LHCN-M2 (cell line): ENCODE measurements around the gene DRGX. TPM values are rescaled to one million over a fixed set of nuclear protein-coding genes. Genes with fewer than 3 reads are reported as not detected.

ENCODE experiments used
- DNase-seq: peaks from one replicate; pipeline ENCODE4 v3.0.0-alpha.2; 2012; ENCODE audit warnings: low read depth
- total RNA-seq: library from RNA; depleted of rRNA; stranded (reverse); fragments of >200 nt; gene quantifications from 2 replicates; pipeline ENCODE4 v1.2.3, GENCODE V29; 2014

Gene DRGX
- total RNA-seq, 1 experiment from 2014 or later: not detected

DNA sequence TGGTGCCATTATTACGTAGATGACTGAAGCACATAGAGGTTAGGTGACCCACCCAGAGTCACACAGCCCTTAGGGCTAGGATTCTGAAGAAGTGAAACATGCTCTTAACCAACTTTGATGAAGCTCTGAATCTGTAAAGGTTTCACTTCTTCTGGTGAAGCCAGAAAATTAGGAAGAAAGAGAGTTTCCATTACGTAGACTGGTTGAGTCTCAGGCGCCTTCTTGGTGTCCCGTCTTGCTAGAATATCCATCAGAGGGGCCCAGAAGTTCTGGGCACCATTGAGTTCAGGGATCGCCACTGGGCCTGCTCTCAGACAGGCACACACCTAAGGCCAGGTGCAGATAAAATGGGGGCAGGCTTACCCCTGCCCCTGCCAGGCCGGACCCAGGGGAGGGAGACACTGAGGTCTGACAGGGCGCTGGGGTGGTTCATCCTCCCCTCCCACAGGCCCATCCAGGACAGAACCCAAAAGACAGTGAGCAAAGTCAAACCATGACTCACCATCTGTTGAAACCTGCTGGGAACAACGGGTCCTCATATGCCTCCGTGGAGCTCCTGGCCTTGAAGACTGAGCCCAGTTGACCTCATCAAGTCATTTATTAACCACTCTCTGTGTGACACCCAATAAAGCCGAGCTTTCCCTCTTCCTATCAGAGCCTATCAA, 33.2 kb downstream of the DRGX start:
- no peak for DNase-seq

GRCh38 chr10:49361735-49362568, 33.9 kb downstream of the DRGX start:
- no peak for DNase-seq

DNA sequence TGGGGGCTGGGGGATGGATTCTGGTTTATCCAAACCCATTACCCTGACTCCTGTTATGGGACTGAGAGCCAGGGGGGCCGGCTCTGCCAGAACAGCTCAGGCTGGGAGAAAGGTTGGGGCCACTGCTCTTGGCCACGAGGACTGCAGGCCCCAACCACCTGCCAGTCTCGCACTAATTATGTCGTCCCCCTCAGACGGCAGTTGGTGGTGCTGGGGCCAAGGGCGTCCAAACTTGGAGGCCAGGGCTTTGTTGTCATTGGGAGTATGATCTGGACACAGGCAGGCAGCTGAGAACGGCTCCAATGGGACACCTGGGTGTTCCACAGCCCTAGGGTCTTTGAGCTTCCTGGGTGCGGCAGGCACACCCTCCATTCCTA, 34.7 kb downstream of the DRGX start:
- no peak for DNase-seq

DNA sequence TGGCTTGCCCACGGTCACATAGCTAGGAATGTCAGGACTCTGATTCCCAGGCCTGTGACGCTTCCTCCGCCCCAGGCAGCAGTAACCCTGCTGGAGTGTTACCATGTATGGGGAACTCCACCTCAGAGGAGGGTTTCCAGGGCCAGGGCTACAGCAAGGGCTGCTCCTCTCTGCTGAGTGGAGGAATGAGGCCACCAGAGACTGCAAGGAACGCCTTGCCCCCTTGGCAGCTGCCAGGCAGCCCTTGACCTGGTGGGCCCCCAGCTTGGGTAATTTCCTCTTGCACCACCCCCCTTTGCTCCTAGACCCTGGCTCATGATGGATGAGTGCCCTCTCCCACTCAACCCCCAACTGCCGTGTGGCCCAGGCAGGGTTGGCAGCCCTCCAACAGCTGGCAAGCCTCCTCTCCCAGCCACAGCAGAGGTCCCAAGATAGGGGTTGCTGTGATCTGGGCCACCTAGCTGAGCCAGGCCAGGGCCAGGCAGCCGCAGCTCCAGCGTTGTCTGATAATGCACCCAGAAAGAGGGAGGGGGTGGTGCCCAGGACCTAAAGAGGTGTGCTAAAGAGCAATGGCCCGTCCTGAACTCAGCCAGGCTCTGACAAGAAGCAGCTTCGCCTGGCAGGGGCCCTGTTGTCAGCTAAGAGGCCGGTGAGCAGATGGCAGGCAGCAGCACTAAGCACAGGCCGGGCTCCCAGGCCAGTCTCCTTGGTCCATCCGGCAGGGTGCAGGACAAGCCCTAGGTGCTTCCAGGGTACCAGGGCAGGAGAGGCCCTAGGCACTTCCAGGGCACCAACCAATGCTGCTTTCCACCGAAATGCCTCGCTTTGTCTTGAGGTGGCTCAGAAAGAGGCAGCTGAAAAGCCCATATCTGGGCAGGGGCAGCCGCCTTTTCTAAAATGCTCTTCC, 35.4 kb downstream of the DRGX start:
- no peak for DNase-seq

GRCh38 chr10:49359349-49360270, 36.3 kb downstream of the DRGX start:
- peak; percentile 45 for DNase-seq

DNA sequence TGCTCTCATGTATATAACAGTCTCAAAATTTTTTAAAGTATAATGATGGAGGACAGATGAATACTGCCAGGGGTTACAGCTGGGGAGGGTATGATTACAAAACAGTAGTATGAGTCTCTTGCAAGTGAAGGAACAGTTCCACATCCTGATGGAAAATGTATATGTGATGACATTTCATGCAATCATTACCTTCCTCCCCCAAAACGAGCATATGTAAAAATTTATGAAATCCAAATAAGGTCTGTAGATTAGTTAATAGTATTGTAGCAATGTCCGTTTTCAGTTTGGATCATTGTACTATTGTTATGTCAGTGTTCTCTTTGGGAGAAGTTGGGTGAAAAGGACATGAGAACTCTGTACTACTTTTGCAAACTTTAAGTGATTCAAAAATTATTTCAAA, 38.0 kb downstream of the DRGX start:
- no peak for DNase-seq

GRCh38 chr10:49356944-49357343, 38.9 kb downstream of the DRGX start:
- no peak for DNase-seq

DNA sequence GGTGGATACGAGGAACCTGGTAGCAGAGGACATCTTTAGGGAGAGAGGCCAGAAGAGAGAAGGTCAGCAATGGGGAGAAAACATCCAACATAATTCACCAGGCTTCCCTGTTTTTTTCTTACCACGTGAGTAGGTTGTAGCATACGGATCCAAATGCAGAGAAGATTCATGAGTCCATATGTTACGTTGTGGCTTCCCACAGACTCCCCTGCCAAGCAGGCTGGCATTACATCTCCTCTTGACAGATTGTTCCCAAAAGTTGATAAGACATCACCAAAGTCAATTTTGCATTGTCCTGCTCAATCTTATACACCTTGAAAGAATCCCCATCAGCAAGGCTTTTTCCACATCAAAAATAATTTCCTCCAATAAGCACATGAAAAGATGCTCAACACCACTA, 39.7 kb downstream of the DRGX start:
- DNase-seq: no peak

GRCh38 chr10:49355221-49355620, 40.7 kb downstream of the DRGX start:
- DNase-seq: no peak

GRCh38 chr10:49354593-49354992, 41.3 kb downstream of the DRGX start:
- DNase-seq: no peak

DNA sequence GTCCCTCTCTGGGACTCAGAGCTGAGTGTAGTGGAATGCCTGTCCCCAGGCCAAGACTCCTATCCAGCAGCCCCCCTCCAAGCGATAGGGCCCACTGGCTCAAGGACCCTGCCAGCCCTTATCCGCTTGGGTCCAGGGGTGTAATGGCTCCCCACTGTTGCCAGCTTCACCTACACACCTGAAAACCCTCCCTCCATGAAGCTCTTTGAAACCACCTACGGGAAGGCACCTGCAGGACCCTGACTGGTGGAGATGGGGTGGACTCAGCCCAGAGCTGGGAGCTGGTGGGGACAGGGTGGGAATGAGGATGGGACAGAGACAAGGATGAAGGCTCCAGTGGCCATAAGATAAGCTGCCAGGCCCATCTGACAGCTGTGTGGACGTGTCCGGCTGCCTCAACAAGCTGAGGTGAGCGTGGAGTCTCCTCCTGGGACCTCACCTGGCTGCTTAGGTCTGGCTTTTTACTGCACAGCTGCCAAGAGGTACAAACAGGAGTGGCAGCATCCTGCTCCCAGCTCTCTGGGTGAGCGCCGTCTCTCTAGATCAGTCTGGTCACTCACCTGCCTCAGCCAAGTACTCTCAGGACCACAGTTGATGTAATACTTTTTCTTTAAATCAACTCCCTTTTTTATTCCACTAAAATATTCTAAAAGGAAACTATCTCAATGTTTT, 41.9 kb downstream of the DRGX start:
- DNase-seq: no peak

DNA sequence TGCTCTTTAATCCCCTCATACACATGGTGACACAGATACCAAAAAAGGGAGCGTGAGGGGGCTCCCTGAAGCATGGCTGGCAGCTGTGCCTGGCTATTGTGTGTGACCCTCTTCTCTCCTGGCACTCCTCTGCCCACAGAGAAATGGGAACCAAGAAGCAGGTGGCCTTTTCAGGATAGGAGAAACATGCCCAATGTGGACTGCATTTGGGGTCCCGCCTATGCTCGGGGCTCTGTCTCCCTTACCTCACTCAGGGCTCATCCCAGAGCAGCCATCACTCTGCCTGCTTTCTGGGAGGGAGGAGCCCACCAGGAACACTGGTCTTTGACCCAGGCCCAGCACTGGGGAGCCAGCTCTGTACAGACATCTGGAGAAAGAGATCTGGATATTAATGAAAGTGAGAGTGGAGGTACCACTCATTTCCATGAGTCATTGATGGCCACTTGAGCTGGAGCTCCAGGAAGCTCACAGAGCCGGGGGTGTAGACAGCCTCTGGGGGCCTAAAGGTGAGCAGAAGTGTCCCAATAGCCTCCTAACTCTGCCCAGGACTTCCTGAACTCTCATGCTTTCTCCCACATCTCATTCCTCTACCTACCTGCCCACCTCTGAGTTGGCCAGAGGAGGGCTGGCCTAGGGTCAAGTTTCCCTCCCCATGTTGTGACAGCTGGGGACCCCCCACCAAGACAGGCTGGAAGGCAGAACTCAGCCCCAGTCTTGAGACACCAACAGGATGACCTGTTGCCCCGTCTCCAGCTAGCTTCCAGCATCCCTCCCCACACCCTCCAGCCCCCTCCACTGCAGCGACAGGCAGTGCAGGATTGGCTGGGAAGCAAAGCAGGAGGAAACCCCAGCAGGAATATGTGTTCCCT, 42.6 kb downstream of the DRGX start:
- DNase-seq: no peak

DNA sequence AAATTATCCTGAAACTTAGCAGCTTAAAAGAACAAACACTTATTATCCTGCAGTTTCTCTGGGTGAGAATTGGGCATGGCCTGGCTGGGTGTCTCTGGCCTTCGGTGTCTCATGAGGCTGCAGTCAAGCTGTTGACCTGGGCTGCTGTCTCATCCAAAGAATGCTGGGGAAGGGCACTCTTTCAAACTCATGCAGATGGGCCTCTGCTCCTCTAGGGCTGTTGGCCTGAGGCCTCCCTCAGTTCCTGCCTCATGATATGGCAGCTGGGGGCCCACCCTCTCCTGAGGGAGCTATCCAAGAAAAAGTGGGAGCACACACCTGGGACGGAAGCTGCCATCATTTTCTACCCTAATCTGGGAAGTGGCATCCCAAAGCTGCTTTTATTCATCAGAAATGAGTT, 43.6 kb downstream of the DRGX start:
- no peak for DNase-seq

DNA sequence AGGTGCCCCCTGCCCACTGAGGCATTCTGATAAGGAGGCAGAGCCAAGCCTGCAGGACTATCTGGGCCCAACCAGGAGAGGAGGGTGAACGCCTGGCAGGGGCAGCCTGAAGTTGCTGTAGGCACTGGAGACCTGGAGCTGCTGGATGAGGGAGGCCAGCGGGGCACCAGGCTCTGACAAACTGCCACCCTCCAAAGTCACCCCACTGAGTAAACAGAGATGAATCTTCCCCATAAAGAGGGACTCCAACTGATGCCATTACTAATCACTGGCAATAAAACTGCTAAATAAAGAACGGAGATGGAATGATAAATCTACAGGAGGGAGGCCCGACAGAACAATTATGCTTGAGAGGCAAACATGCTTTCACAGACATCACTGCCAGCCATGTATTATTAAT, 44.2 kb downstream of the DRGX start:
- DNase-seq: no peak

DNA sequence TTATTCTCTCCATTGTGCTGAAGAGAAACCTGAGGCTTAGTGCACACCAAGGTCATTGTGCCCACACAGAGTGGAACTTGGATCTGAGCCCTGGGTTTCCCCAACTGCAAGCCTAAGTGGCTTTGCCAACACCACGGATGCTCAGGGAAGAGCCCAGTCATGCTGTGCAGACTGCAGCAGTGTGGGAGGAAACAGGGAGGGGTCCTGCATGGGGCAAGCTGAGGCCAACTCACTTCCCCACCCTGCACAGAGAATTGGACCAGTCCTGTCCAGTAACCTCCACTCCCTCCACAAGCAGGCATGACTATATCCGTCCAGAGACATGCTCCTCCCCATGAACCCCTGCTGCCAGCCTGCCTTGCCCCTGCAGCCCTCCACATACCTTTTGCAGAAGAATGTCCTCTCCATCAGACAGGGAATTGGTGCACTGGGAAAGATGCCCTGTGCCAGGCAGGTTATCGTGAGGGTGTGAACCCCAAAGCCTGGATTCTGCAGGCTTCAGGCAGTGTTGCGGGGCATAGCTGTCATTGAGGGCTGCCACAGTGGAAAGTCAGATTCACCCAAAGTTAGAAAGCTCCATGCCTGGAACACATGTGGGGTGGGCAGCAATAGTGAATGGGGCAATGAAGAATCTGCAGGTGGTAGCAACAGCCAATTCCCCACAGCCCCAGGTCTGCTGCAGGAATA, 44.9 kb downstream of the DRGX start:
- no peak for DNase-seq

DNA sequence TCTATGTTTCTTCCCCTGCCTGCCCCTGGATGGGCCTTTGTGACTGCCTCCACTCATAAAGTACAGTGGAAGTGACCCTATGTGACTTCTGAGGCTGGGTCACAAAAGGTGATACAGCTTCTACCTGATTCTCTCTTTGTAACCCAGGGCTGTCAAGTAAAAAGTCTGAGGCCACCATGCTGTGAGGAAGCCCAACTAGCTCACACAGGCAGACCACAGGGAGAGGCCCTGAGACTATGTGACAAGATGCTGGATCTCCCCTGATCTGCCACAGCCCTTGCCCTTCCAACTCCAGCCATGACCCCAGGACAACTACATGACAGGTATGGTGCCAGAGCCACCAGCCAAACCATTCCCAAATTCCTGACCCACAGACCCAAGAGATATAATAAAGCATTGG, 45.8 kb downstream of the DRGX start:
- DNase-seq: no peak

DNA sequence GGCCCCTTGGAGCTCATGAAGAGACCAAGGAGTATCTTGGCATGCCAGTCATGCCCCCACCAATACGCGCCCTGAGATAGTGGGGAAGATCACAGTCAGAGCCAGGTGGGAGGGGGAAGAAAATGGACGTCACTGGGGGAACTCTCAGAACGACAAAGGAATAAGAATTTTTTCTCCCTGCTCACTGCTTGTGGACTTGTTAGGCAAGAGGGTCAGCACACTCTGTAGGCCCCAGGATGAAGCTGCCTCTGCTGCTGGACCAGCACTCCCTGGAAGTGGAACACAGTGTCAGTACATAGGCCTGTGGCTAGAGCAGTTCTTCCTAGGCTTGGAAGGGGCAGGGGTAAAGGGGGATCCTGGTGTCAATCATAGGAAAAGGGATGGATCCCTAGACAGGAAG, 46.5 kb downstream of the DRGX start:
- DNase-seq: no peak

GRCh38 chr10:49348593-49348992, 47.3 kb downstream of the DRGX start:
- no peak for DNase-seq

- DNase-seq: no peak
These were observed 48.1 kb downstream of the DRGX start for GRCh38 chr10:49347827-49348226.
